RWPE1 (cell line): Measurements from ENCODE around the gene ZBTB25.
A peak's percentile ranks its signal among the peaks of the same experiment; 100 is the strongest.

Experiments used
- CTCF ChIA-PET: fragments of 350-600 bp; sonication (Branson Sonifier 250); formaldehyde crosslinking; extraction: SDS; loops from one replicate; lab custom pipeline; 2021; lab: Yijun Ruan, JAX
- POLR2A ChIA-PET: fragments of 400-600 bp; formaldehyde crosslinking; extraction: SDS; loops from one replicate; lab custom pipeline; 2020; ENCODE audit warnings: antibody characterized with exemption; ENCODE audit not compliant: low non-redundant PET; lab: Yijun Ruan, JAX
- DNase-seq: peaks from one replicate; pipeline ENCODE4 v3.0.0; 2012; ENCODE audit warnings: low spot score
- H3K27ac ChIP-seq: fragments of 450-650 bp; 2 replicates; pipeline ENCODE4 v1.5.1; 2017
- TF ChIP-seq, protein P1 (sequence below): fragments of 450-650 bp; conservative IDR thresholded peaks from 2 replicates; pipeline ENCODE4 v1.5.1; 2017; ENCODE audit warnings: low read depth, mild to moderate bottlenecking

ZBTB25 gene

DNA sequence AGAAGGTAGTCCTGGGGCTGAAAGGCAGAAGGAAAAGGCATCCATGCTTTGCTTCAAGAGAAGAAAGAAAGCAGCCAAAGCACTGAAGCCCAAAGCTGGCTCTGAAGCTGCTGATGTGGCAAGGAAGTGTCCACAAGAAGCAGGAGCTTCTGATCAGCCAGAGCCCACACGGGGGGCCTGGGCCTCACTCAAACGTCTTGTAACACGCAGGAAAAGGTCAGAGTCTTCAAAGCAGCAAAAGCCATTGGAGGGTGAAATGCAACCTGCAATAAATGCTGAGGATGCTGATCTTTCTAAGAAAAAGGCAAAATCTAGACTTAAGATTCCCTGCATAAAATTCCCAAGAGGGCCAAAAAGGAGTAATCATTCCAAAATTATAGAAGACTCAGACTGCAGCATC lies 35.2 kb downstream of the ZBTB25 start:
- TF ChIP-seq, protein P1, sequence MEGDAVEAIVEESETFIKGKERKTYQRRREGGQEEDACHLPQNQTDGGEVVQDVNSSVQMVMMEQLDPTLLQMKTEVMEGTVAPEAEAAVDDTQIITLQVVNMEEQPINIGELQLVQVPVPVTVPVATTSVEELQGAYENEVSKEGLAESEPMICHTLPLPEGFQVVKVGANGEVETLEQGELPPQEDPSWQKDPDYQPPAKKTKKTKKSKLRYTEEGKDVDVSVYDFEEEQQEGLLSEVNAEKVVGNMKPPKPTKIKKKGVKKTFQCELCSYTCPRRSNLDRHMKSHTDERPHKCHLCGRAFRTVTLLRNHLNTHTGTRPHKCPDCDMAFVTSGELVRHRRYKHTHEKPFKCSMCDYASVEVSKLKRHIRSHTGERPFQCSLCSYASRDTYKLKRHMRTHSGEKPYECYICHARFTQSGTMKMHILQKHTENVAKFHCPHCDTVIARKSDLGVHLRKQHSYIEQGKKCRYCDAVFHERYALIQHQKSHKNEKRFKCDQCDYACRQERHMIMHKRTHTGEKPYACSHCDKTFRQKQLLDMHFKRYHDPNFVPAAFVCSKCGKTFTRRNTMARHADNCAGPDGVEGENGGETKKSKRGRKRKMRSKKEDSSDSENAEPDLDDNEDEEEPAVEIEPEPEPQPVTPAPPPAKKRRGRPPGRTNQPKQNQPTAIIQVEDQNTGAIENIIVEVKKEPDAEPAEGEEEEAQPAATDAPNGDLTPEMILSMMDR: no peak
- no peak for DNase-seq
- no peak overlapping the region for H3K27ac ChIP-seq
- POLR2A ChIA-PET: no interaction called here
- CTCF ChIA-PET: interaction anchor here (1.2 kb wide), 1 partner anchor 10 kb away, joined by 4 read pairs; no protein-coding TSS in a partner anchor

DNA sequence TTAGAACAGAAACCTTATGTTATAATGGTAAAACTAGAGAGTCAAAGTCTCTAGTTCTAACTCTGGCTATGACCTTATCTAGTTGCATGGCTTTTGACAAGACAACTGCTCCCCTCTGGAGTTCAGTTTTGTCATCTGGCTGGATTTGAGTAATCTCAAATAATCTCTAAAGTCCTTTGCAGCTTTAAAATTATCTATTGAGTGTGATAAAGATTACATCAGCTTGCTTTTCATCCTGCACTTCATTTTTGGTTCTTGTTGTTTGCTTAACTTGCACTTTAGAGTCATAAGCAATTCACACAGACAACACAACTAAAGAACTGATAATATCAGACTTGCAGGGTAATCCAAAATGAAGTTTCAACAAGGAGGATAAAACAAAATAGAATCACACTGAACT lies 36.1 kb downstream of the ZBTB25 start:
- no peak for DNase-seq
- TF ChIP-seq, protein P1: no peak
- H3K27ac ChIP-seq: no peak overlapping the region
- ChIA-PET CTCF (no interaction called here), POLR2A (no interaction called here)

DNA sequence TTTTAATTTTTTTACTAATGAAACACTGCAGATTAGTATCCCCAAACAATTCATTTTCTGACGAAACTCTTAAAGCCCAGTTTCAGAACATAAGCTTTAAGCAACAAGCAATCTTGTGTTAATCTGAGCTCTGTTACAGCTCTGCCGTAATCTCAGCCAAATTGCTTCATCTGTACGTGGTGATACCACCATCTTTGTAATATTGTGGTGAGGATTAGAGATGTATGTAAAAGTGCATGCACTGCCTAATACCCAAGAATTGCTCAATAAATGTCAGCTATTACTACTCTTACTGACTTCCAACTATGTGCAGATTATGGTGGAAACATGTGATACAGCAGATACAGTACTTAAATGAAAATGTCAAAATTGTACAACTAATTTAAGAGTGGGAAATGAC lies 36.5 kb downstream of the ZBTB25 start:
- ChIA-PET CTCF (interaction anchor here (0.9 to 1.2 kb wide), 2 partner anchors 8 to 22 kb away, joined by 3 to 6 read pairs; no protein-coding TSS in a partner anchor), POLR2A (no interaction called here)
- TF ChIP-seq, protein P1: no peak

DNA sequence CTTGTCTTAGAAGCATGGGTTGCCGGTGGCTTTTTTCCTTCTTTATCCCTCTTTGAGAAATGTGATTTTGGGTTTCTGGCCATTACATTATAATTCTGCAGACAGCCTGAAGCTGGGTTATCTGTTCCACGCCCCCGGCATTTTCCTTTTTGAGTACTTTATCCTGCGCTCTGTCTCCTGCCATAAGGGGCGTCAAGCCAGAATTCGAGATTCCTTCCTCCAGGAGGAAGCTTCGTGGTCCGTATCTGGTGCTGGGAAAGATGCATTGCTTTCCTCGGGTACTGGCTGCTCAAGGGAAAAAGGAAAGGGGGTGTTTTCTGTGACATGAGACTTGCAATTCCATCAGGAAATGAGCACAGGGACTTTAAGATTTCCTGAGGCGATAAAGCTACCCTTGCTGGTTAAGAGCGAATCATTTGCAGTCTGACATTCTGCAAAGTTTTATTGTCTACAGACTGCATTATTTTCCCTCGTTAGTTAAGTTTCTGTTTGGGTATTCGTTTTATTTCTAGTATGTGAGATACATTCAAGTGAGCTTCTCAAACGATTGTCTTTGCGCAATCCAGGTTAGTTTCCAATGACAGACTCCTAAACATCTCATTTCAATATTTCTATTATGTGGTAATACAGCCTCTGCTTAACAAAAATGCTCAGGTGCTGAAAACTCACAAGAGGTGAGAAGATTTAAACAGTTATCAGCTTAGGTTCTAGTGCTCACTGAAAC lies 37.6 kb downstream of the ZBTB25 start:
- ChIA-PET POLR2A (interaction anchor here (0.7 kb wide), 1 partner anchor 49 kb away, joined by 3 read pairs; no protein-coding TSS in a partner anchor), CTCF (interaction anchor here (0.6 to 1.2 kb wide), 6 partner anchors 9 to 471 kb away, joined by 3 to 6 read pairs (median 3); no protein-coding TSS in a partner anchor)
- TF ChIP-seq, protein P1: no peak
- peak; percentile 33 for DNase-seq
- peak overlapping the region; percentile 29; the same call in 1 of the 2 replicates for H3K27ac ChIP-seq

More for the DNA sequence above, 36.5 kb downstream of the ZBTB25 start:
- no peak overlapping the region for H3K27ac ChIP-seq
- DNase-seq: no peak

DNA sequence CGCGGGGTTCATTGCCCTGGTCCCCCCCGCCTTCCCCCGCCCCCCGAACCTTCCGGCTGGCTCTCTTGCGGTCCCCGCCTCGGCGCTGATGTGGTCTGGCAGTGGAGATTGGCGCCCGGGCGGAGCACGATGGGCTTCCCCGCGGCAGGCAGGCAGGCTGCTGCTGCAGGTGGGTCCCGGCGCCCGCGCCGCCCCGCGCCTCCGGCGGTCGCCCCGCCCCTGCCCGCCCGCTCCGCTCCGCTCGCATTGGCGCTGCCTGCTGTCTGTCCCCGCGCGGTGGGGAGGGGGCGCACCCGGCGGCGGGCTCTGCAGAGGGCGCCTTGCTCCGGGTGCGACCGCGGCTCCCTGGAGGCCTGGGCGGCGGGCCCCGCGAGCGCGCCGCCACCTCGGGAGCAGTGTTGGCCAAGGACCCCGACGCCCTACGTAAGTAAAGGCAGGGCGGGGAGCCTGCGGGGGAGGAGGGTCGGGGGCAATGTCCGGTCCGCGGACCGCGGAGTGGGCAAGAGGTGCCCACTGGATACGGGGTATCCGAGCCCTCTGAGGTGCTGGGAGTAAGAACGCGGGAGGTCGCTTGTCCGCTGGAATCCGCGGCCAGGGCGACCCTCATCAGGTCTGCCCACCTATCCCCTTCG lies 38.3 kb downstream of the ZBTB25 start, which contains the start of gene AKAP5:
Gene AKAP5 (plus strand): TSS at position 309 of the 632 bp plus-strand sequence. CDS start 2,896 bp downstream, outside the sequence.
- ChIA-PET POLR2A (interaction anchor here (0.7 kb wide), 1 partner anchor 49 kb away, joined by 3 read pairs; no protein-coding TSS in a partner anchor), CTCF (interaction anchor here (0.6 to 1.2 kb wide), 3 partner anchors 11 to 14 kb away, joined by 3 to 4 read pairs (median 4); no protein-coding TSS in a partner anchor)
- peak within 1 kb of the TSS; percentile 29; the same call in 1 of the 2 replicates for H3K27ac ChIP-seq
- peak; percentile 54 for DNase-seq
- TF ChIP-seq, protein P1: no peak

DNA sequence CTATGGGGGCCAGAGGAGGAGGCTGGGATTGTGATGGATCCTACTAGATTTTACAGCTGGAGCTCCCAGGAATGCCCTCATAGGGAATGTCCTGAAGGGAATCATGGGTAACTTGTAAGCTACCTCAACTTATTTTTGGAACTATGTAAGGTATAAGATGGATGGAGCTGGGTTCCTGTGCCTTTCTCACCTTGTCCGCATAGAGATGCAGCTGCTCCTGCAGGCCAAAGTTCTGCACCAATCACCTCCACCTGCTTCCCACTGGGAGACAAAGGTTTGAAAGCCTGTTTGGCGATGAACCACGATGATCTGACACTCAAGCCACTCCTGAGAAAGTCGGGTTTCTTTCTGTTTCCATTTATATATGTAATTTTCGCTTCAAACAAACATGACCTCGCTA lies 39.0 kb downstream of the ZBTB25 start:
- CTCF ChIA-PET: interaction anchor here (0.6 to 0.7 kb wide), 2 partner anchors 12 to 427 kb away, joined by 4 to 5 read pairs; no protein-coding TSS in a partner anchor
- H3K27ac ChIP-seq: peak overlapping the region; percentile 29; the same call in 1 of the 2 replicates
- peak; percentile 14 for DNase-seq

More for the DNA sequence above, 39.0 kb downstream of the ZBTB25 start:
- TF ChIP-seq, protein P1: no peak
- POLR2A ChIA-PET: no interaction called here
